HepG2 (cell line): Measurements from ENCODE around the gene ORMDL3. TPM values are rescaled to one million over a fixed set of nuclear protein-coding genes. Genes with fewer than 3 reads are reported as not detected.

Experiments
- ATAC-seq: fragments of 200-7000 bp; cut with Tn5 transposase; 3 replicates; pipeline ENCODE4 v1.9.1; 2020; ENCODE audit warnings: mild to moderate bottlenecking, moderate library complexity
- BruUV-seq: library from RNA; stranded (reverse); fragments of 400-500 nt; replicated peaks from 2 replicates; lab custom pipeline; 2021; lab: Mats Ljungman, UMichigan
- CTCF ChIA-PET: fragments of 300-600 bp; formaldehyde crosslinking; extraction: SDS; loops from one replicate; lab custom pipeline; 2021; ENCODE audit warnings: low total read pairs, inconsistent platforms, low intra/inter-chr PET ratio; lab: Yijun Ruan, JAX
- POLR2A ChIA-PET: fragments of 350-600 bp; sonication (Branson Sonifier 250); formaldehyde crosslinking; loops from one replicate; lab custom pipeline; 2020; ENCODE audit warnings: antibody characterized with exemption, inconsistent platforms; lab: Yijun Ruan, JAX
- DNase-seq: peaks from one replicate; pipeline ENCODE4 v3.0.0-alpha.2; 2015; ENCODE audit warnings: low spot score
- FAIRE-seq: peaks from 3 replicates; lab custom pipeline; 2011; peaks lifted over from hg19 to GRCh38; lab: Jason Lieb, UNC
- H2AFZ ChIP-seq: one replicate; pipeline ENCODE4 v1.6.1; 2011; ENCODE audit warnings: low read length, inconsistent platforms
- H3K27ac ChIP-seq: fragments of 300-600 bp; 3 replicates; pipeline ENCODE4 v1.8.0; 2011; ENCODE audit warnings: mixed run types, mild to moderate bottlenecking, mixed read lengths, low read length, inconsistent platforms; ENCODE audit not compliant: insufficient read depth; ENCODE audit errors: extremely low read length
- H3K27me3 ChIP-seq, 2 experiments: fragments of 200-600 bp in 1 of 2; 2 replicates in 1 of 2; 3 replicates in 1 of 2; pipeline versions ENCODE4 v1.6.0 to v1.8.0; 2011; ENCODE audit warnings: low read length in 2 of 2, mild to moderate bottlenecking in 2 of 2, moderate library complexity in 2 of 2, inconsistent platforms in 1 of 2; ENCODE audit not compliant: insufficient read depth in 2 of 2, control insufficient read depth in 1 of 2
- H3K36me3 ChIP-seq, 2 experiments: fragments of 200-600 bp in 1 of 2; replicated peaks in 1 of 2; 2 replicates in 1 of 2; 3 replicates in 1 of 2; pipeline versions ENCODE4 v1.5.1 to v1.8.0; 2011; ENCODE audit warnings: low read length in 2 of 2, inconsistent platforms in 1 of 2; ENCODE audit not compliant: insufficient read depth in 2 of 2, control insufficient read depth in 1 of 2
- H3K4me1 ChIP-seq: 2 replicates; pipeline ENCODE4 v1.5.1; 2012; ENCODE audit warnings: low read length, inconsistent platforms; ENCODE audit not compliant: insufficient read depth
- H3K4me2 ChIP-seq: 2 replicates; pipeline ENCODE4 v1.6.0; 2011; ENCODE audit warnings: low read depth, low read length, inconsistent platforms
- H3K4me3 ChIP-seq, 3 experiments: fragments of 200-600 bp in 1 of 3; sonication (generic), shearing (Covaris generic) in 1 of 3; replicated peaks in 1 of 3; 2 replicates each; pipeline ENCODE4 v1.5.1; 2011 to 2016; ENCODE audit warnings: low read length in 3 of 3, inconsistent platforms in 2 of 3, low read depth in 2 of 3, mild to moderate bottlenecking in 2 of 3, control low read depth in 1 of 3, mixed read lengths in 1 of 3; ENCODE audit not compliant: insufficient read depth in 1 of 3
- H3K79me2 ChIP-seq: one replicate; pipeline ENCODE4 v1.6.1; 2011; ENCODE audit warnings: low read length, inconsistent platforms; ENCODE audit not compliant: insufficient read depth
- H3K9ac ChIP-seq: 2 replicates; pipeline ENCODE4 v1.6.0; 2011; ENCODE audit warnings: mild to moderate bottlenecking, low read depth, low read length, inconsistent platforms; ENCODE audit not compliant: insufficient read depth
- H3K9me3 ChIP-seq: 2 replicates; pipeline ENCODE4 v1.5.1; 2012; ENCODE audit warnings: mild to moderate bottlenecking, low read length
- H4K20me1 ChIP-seq: 2 replicates; pipeline ENCODE4 v1.6.0; 2011; ENCODE audit warnings: inconsistent platforms, mild to moderate bottlenecking, low read length, moderate library complexity; ENCODE audit not compliant: insufficient read depth
- ARID3A ChIP-seq: IDR thresholded peaks from 2 replicates; pipeline ENCODE4 v1.6.1; 2012; ENCODE audit warnings: low read depth, low read length, improper control_type of control experiment
- RFX1 ChIP-seq: fragments of 450-650 bp; IDR thresholded peaks from 2 replicates; pipeline ENCODE4 v1.6.1; 2017
- RFXANK ChIP-seq: IDR thresholded peaks from 2 replicates; pipeline ENCODE4 v1.6.1; 2016
- SMC3 ChIP-seq: IDR thresholded peaks from 2 replicates; pipeline ENCODE4 v1.6.1; 2011; ENCODE audit warnings: low read length, improper control_type of control experiment
- STAG1 ChIP-seq: sonication (generic); formaldehyde crosslinking; IDR thresholded peaks from 2 replicates; pipeline ENCODE4 v1.4.0; 2020; ENCODE audit warnings: missing genetic modification reagents
- ZBTB46 ChIP-seq: sonication (generic); formaldehyde crosslinking; IDR thresholded peaks from 2 replicates; pipeline ENCODE4 v1.4.0; 2020; ENCODE audit warnings: mild to moderate bottlenecking, missing genetic modification reagents, borderline replicate concordance
- WGBS: methylation state at CpG from one replicate; pipeline ENCODE4 v1.1.6; 2017; ENCODE audit warnings: low lambda C conversion rate; 5-methylcytosine and 5-hydroxymethylcytosine counted together
- in situ Hi-C: cut with HindIII; loops from 2 replicates; pipeline ENCODE4 v1.10.0; 2017; ENCODE audit warnings: low pct_unique_long_range_greater_than_20kb; ENCODE audit not compliant: extremely low pct_ligation_motif_present
- intact Hi-C: fragments of 100-400 bp; cut with micrococcal nuclease; formaldehyde crosslinking; loops from one replicate; pipeline ENCODE4 v1.10.0; 2022; ENCODE audit not compliant: unreplicated experiment
- polyA plus RNA-seq, 8 experiments: library from polyadenylated mRNA; depleted of rRNA in 3 of 8; stranded (reverse) in 7 of 8; unstranded in 1 of 8; fragments of >200 nt; fragmentation: Illumina TruSeq in 4 of 8; extraction: Trizol in 4 of 8; gene quantifications; 2 replicates each; pipeline versions ENCODE4 v1.2.1 to v1.2.3, GENCODE V29; 2011 to 2016; ENCODE audit warnings: low read depth in 4 of 8, missing spikeins in 1 of 8, mixed read lengths in 1 of 8; ENCODE audit not compliant: insufficient read depth in 1 of 8
- total RNA-seq, 5 experiments: library from RNA; depleted of rRNA; stranded (reverse); fragments of >200 nt; fragmentation: Illumina TruSeq; extraction: Trizol; gene quantifications; 2 replicates each; pipeline ENCODE4 v1.2.3, GENCODE V29; 2016; ENCODE audit warnings: low read depth in 1 of 5
- TF ChIP-seq, protein P1 (sequence below): sonication (generic); formaldehyde crosslinking; IDR thresholded peaks from 2 replicates; pipeline ENCODE4 v1.5.0; 2020; ENCODE audit warnings: mild to moderate bottlenecking, missing genetic modification reagents, moderate library complexity

The ORMDL3 gene
- total and polyA plus RNA-seq, 2 of the 13 experiments (the other 11 are each of a cell fraction or from before 2014, with no cell fraction given) = 181 to 384 TPM

- H3K79me2 ChIP-seq = no peaks in the 10 kb centered on the region
- H3K27me3 ChIP-seq = peaks cover 0 to 16% of the 10 kb centered on the region in 2 experiments; a peak in 3 of 5 replicates
- DNase-seq = peak; percentile 20
- H3K9ac ChIP-seq = no peak overlapping the region
- in situ Hi-C loops (loop anchor here (5.0 kb wide), 1 partner anchor 110 kb away; the partner anchor contains the start of gene PSMD3), intact Hi-C loops (loop anchor here (1.0 kb wide), 1 partner anchor 108 kb away; the partner anchor contains the start of gene PSMD3)
- no peak overlapping the region for H3K27ac ChIP-seq
- WGBS = 54% methylated on average over 2 of the region's 2 CpGs
- TF ChIP-seq, protein P1, sequence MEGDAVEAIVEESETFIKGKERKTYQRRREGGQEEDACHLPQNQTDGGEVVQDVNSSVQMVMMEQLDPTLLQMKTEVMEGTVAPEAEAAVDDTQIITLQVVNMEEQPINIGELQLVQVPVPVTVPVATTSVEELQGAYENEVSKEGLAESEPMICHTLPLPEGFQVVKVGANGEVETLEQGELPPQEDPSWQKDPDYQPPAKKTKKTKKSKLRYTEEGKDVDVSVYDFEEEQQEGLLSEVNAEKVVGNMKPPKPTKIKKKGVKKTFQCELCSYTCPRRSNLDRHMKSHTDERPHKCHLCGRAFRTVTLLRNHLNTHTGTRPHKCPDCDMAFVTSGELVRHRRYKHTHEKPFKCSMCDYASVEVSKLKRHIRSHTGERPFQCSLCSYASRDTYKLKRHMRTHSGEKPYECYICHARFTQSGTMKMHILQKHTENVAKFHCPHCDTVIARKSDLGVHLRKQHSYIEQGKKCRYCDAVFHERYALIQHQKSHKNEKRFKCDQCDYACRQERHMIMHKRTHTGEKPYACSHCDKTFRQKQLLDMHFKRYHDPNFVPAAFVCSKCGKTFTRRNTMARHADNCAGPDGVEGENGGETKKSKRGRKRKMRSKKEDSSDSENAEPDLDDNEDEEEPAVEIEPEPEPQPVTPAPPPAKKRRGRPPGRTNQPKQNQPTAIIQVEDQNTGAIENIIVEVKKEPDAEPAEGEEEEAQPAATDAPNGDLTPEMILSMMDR = peak; percentile 43
- TF ChIP-seq ZBTB46 (no peak), RFX1 (no peak), STAG1 (CRISPR knock-in tag) (peak; percentile 70), SMC3 (peak; percentile 45; the same call in 1 of the 2 replicates), ARID3A (peak; percentile 79; the same call in 1 of the 2 replicates), RFXANK (CRISPR knock-in tag) (peak; percentile 81; the same call in 1 of the 2 replicates)
- no peaks in the 10 kb centered on the region for H3K36me3 ChIP-seq
- ChIA-PET CTCF (interaction anchor here (0.6 to 1.4 kb wide), 5 partner anchors 44 to 141 kb away, joined by 3 to 14 read pairs (median 4); partner anchors contain the start of gene PSMD3), POLR2A (no interaction called here)
- no TSS peak for BruUV-seq
- FAIRE-seq = no peak
- no peak for ATAC-seq
- no peak overlapping the region for H3K4me3 ChIP-seq
- H3K4me2 ChIP-seq = no peak overlapping the region
- no peaks in the 10 kb centered on the region for H3K4me1 ChIP-seq
- H2AFZ ChIP-seq = no peak overlapping the region
- no peaks in the 10 kb centered on the region for H3K9me3 ChIP-seq
- no peaks in the 10 kb centered on the region for H4K20me1 ChIP-seq
Observed at GRCh38 chr17:39872751-39873150, 54.6 kb downstream of the ORMDL3 start.
